Measurements from ENCODE around the gene SCD5. TPM values are rescaled to one million over a fixed set of nuclear protein-coding genes. Genes with fewer than 3 reads are reported as not detected.

The SCD5 gene
- total and polyA plus RNA-seq, 2 of the 4 experiments (the other 2 are of a cell fraction), result 12.4 to 13.5 TPM

GRCh38 chr4:82842593-82842992 is 44.0 kb upstream of the SCD5 start:
- DNase-seq (peak; percentile 28), ATAC-seq (ENCODE audit: low read depth) (peak; percentile 40; the same call in 1 of the 2 replicates)
- H2AK5ac ChIP-seq (ENCODE audit: low read depth, low read length), result no peak overlapping the region
- H2AK9ac ChIP-seq (replicated peaks; ENCODE audit: low read depth, low read length, poor library complexity), result no peak overlapping the region
- H3K27me3 ChIP-seq (ENCODE audit: control insufficient read depth, insufficient read depth, low read length), result no peaks in the 10 kb centered on the region
- H2BK5ac ChIP-seq (ENCODE audit: low read depth, low read length, poor library complexity, severe bottlenecking), result no peak overlapping the region
- H3K4me2 ChIP-seq (ENCODE audit: low read depth, low read length), result no peak overlapping the region
- no peak overlapping the region for H3K4ac ChIP-seq (ENCODE audit: low read depth, low read length)
- no peak overlapping the region for H3K23ac ChIP-seq (ENCODE audit: low read depth, low read length)
- no peak overlapping the region for H4K5ac ChIP-seq (ENCODE audit: low read depth, low read length)
- no peak overlapping the region for H3K4me3 ChIP-seq (ENCODE audit: insufficient read depth, low read depth, low read length)
- ChIA-PET POLR2A (ENCODE audit: unreplicated experiment) (no interaction called here), CTCF (interaction anchor here (1.1 to 1.5 kb wide), 3 partner anchors 8 to 10 kb away, joined by 4 to 5 read pairs (median 4); no protein-coding TSS in a partner anchor)
- no peak overlapping the region for H2AFZ ChIP-seq (replicated peaks; ENCODE audit: low read length, poor library complexity)
- no peak for TF ChIP-seq BHLHE40 (IDR thresholded peaks at IDR 0.05; ENCODE audit: low read depth, low read length)
- TF ChIP-seq USF2 (IDR thresholded peaks at IDR 0.05; ENCODE audit: low read depth, low read length), result no peak
- peak; percentile 23; the same call in 1 of the 2 replicates for TF ChIP-seq SMC3 (IDR thresholded peaks at IDR 0.05; ENCODE audit: low read depth, low read length)
- no peak for TF ChIP-seq RFX5 (IDR thresholded peaks at IDR 0.05; ENCODE audit: low read depth, low read length)
- TF ChIP-seq RAD21 (IDR thresholded peaks at IDR 0.05; ENCODE audit: low read length), result peak; percentile 21; the same call in 1 of the 2 replicates
- TF ChIP-seq MAFK (IDR thresholded peaks at IDR 0.05; ENCODE audit: low read depth, low read length), result no peak
- no peak for TF ChIP-seq CHD1 (IDR thresholded peaks at IDR 0.05; ENCODE audit: low read depth, low read length)
- TF ChIP-seq, protein P1, sequence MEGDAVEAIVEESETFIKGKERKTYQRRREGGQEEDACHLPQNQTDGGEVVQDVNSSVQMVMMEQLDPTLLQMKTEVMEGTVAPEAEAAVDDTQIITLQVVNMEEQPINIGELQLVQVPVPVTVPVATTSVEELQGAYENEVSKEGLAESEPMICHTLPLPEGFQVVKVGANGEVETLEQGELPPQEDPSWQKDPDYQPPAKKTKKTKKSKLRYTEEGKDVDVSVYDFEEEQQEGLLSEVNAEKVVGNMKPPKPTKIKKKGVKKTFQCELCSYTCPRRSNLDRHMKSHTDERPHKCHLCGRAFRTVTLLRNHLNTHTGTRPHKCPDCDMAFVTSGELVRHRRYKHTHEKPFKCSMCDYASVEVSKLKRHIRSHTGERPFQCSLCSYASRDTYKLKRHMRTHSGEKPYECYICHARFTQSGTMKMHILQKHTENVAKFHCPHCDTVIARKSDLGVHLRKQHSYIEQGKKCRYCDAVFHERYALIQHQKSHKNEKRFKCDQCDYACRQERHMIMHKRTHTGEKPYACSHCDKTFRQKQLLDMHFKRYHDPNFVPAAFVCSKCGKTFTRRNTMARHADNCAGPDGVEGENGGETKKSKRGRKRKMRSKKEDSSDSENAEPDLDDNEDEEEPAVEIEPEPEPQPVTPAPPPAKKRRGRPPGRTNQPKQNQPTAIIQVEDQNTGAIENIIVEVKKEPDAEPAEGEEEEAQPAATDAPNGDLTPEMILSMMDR (conservative IDR thresholded peaks at IDR 0.05; ENCODE audit: low read depth, low read length), result peak; percentile 37; the same call in 1 of the 2 replicates
- no peak for TF ChIP-seq MXI1 (IDR thresholded peaks at IDR 0.05; ENCODE audit: borderline replicate concordance, low read depth, low read length)
- peaks cover 28 to 56% of the 10 kb centered on the region in 2 experiments for H3K79me1 ChIP-seq (ENCODE audit: low read depth in 1 of 2, low read length in 2 of 2)
- H2BK15ac ChIP-seq (ENCODE audit: low read depth, low read length), result no peak overlapping the region
- no peak overlapping the region for H2BK120ac ChIP-seq (ENCODE audit: low read depth, low read length)
- H4K20me1 ChIP-seq (ENCODE audit: insufficient read depth, low read length), result peaks cover 50% of the 10 kb centered on the region; the same call in 1 of the 2 replicates
- in situ Hi-C loops (cut with MboI; ENCODE audit: low sequenced_read_pairs), result no loop called here
- H4K91ac ChIP-seq (ENCODE audit: insufficient read depth, low read depth, low read length), result no peak overlapping the region
- H3K9me3 ChIP-seq (ENCODE audit: control insufficient read depth, insufficient read depth, low read length), result no peaks in the 10 kb centered on the region
- H3K18ac ChIP-seq (ENCODE audit: low read depth, low read length), result no peak overlapping the region
- peaks cover 5% of the 10 kb centered on the region for H3K4me1 ChIP-seq (ENCODE audit: control insufficient read depth, insufficient read depth, low read length)
- dilution Hi-C loops (cut with HindIII; ENCODE audit: low sequenced_read_pairs, unreplicated experiment), result no loop called here
- peaks cover 54% of the 10 kb centered on the region for H3K36me3 ChIP-seq (ENCODE audit: control insufficient read depth, insufficient read depth, low read length)
- H3K9me1 ChIP-seq (ENCODE audit: insufficient read depth, low read length), result peaks cover 5% of the 10 kb centered on the region; the same call in 1 of the 2 replicates
- no TSS peak for BruUV-seq (replicated peaks)
- no peak overlapping the region for H3K27ac ChIP-seq (ENCODE audit: insufficient read depth, low read length)
- no peak overlapping the region for H3K9ac ChIP-seq (ENCODE audit: low read depth, low read length)
- H3K14ac ChIP-seq (replicated peaks; ENCODE audit: low read depth, low read length), result no peak overlapping the region
- no peak overlapping the region for H4K8ac ChIP-seq (ENCODE audit: low read depth in 2 of 2, low read length in 2 of 2)
- H3K56ac ChIP-seq (ENCODE audit: extremely low read depth, insufficient read depth, low read length), result no peak overlapping the region
- intact Hi-C loops (cut with micrococcal nuclease), result no loop called here
- no peak overlapping the region for H2BK20ac ChIP-seq (ENCODE audit: low read depth, low read length)

Data from IMR-90 (cell line).